Stimulated activated CD8-positive, alpha-beta memory T cell treated with anti-CD3 and anti-CD28 coated beads, Interleukin-4, amount 100 ng/mL, for 1 hour (primary cell): Measurements from ENCODE around the gene LTBP1.

ENCODE experiments used
- DNase-seq, 2 donors: peaks; one replicate each; pipeline ENCODE4 v3.0.0-alpha.2; 2020; ENCODE audit warnings: low read depth in 2 of 2, low spot score in 1 of 2

LTBP1 gene

GRCh38 chr2:33108483-33109443 lies 162.0 kb downstream of the LTBP1 start:
- no peak for DNase-seq

- DNase-seq: no peak
Observed at GRCh38 chr2:33110461-33110860, 163.7 kb downstream of the LTBP1 start.

GRCh38 chr2:33111002-33111446 lies 164.3 kb downstream of the LTBP1 start:
- DNase-seq: no peak

GRCh38 chr2:33115196-33115595 lies 168.4 kb downstream of the LTBP1 start:
- no peak for DNase-seq

GRCh38 chr2:33115728-33116127 lies 169.0 kb downstream of the LTBP1 start:
- no peak for DNase-seq

GRCh38 chr2:33116799-33117198 lies 170.0 kb downstream of the LTBP1 start:
- no peak for DNase-seq

- no peak for DNase-seq
Observed at GRCh38 chr2:33118651-33119050, 171.9 kb downstream of the LTBP1 start.

- DNase-seq: no peak
Observed at GRCh38 chr2:33121416-33121815, 174.7 kb downstream of the LTBP1 start.

- DNase-seq: no peak
Observed at GRCh38 chr2:33121925-33122324, 175.2 kb downstream of the LTBP1 start.

GRCh38 chr2:33122726-33123125 lies 176.0 kb downstream of the LTBP1 start:
- DNase-seq: no peak

- DNase-seq: no peak
Observed at GRCh38 chr2:33123216-33123615, 176.5 kb downstream of the LTBP1 start.

GRCh38 chr2:33126552-33126951 lies 179.8 kb downstream of the LTBP1 start:
- no peak for DNase-seq

GRCh38 chr2:33126958-33127357 lies 180.2 kb downstream of the LTBP1 start:
- DNase-seq: no peak

GRCh38 chr2:33129263-33130053 lies 182.7 kb downstream of the LTBP1 start:
- no peak for DNase-seq

- no peak for DNase-seq
Observed at GRCh38 chr2:33130054-33130447, 183.3 kb downstream of the LTBP1 start.

- DNase-seq: no peak
Observed at GRCh38 chr2:33130544-33130943, 183.8 kb downstream of the LTBP1 start.

- no peak for DNase-seq
Observed at GRCh38 chr2:33131111-33131510, 184.4 kb downstream of the LTBP1 start.

GRCh38 chr2:33131749-33132148 lies 185.0 kb downstream of the LTBP1 start:
- no peak for DNase-seq

- no peak for DNase-seq
Observed at GRCh38 chr2:33133454-33133952, 186.8 kb downstream of the LTBP1 start.

- DNase-seq: no peak
Observed at GRCh38 chr2:33134086-33134771, 187.5 kb downstream of the LTBP1 start.
